Tibial artery (tissue), 4 donors: ENCODE results near the gene PPM1L.

Experiments
- DNase-seq, 2 donors: peaks; one replicate each; pipeline ENCODE4 v3.0.0-alpha.2; 2019
- H3K27ac ChIP-seq, 2 donors: fragments of 200-600 bp; sonication (generic) in 1 of 2; 1 replicate in 1 of 2; 2 replicates in 1 of 2; pipeline ENCODE4 v1.5.1; 2018 to 2019; ENCODE audit warnings: mild to moderate bottlenecking in 1 of 2
- H3K27me3 ChIP-seq, 2 donors: fragments of 200-600 bp; sonication (generic) in 1 of 2; one replicate each; pipeline versions ENCODE4 v1.5.1 to v1.6.0; 2016 to 2019
- H3K36me3 ChIP-seq, 3 donors: fragments of 200-600 bp; sonication (generic) in 2 of 3; one replicate each; pipeline ENCODE4 v1.5.1; 2016 to 2019; ENCODE audit warnings: mild to moderate bottlenecking in 2 of 3
- H3K4me1 ChIP-seq, 4 donors: fragments of 200-600 bp; sonication (generic) in 2 of 4; 1 replicate in 3 of 4; 2 replicates in 1 of 4; pipeline ENCODE4 v1.5.1; 2016 to 2019
- H3K4me3 ChIP-seq, 2 donors: fragments of 200-600 bp; sonication (generic) in 1 of 2; 1 replicate in 1 of 2; 2 replicates in 1 of 2; pipeline ENCODE4 v1.5.1; 2018 to 2019; ENCODE audit warnings: mild to moderate bottlenecking in 2 of 2
- H3K9me3 ChIP-seq, 3 donors: fragments of 200-600 bp; sonication (generic) in 1 of 3; one replicate each; pipeline ENCODE4 v1.5.1; 2016 to 2019
- CTCF ChIP-seq, 2 experiments: fragments of 200-600 bp in 1 of 2; fragments of 450-650 bp in 1 of 2; IDR thresholded peaks; one replicate each; pipeline ENCODE4 v1.5.1; 2017 to 2019; ENCODE audit warnings: antibody characterized with exemption in 2 of 2, mild to moderate bottlenecking in 1 of 2, moderate library complexity in 1 of 2
- intact Hi-C: fragments of 100-400 bp; cut with DNase I; formaldehyde crosslinking; loops from one replicate; pipeline ENCODE4 v1.15.0; 2023; ENCODE audit warnings: low total_unique reads

Gene PPM1L

GRCh38 chr3:160852856-160853255 is 96.8 kb downstream of the PPM1L start:
- no peak for TF ChIP-seq CTCF (IDR thresholded peaks at IDR 0.05)
- Histone ChIP-seq H3K27ac (no peak overlapping the region), H3K4me3 (no peak overlapping the region), H3K4me1 (no peaks in the 10 kb centered on the region), H3K36me3 (no peaks in the 10 kb centered on the region), H3K9me3 (no peaks in the 10 kb centered on the region), H3K27me3 (no peaks in the 10 kb centered on the region)
- intact Hi-C loops, result no loop called here
- no peak for DNase-seq

- H3K4me3 ChIP-seq, result no peak overlapping the region
- H3K4me1 ChIP-seq, result no peaks in the 10 kb centered on the region
- no peaks in the 10 kb centered on the region for H3K9me3 ChIP-seq
- intact Hi-C loops, result no loop called here
- no peak for TF ChIP-seq CTCF (IDR thresholded peaks at IDR 0.05)
- no peak for DNase-seq
- H3K27me3 ChIP-seq, result no peaks in the 10 kb centered on the region
- no peaks in the 10 kb centered on the region for H3K36me3 ChIP-seq
- no peak overlapping the region for H3K27ac ChIP-seq
Observed at GRCh38 chr3:160856450-160856849, 100.4 kb downstream of the PPM1L start.

- no peak for DNase-seq
- Histone ChIP-seq H3K27me3 (no peaks in the 10 kb centered on the region), H3K9me3 (no peaks in the 10 kb centered on the region), H3K4me1 (no peaks in the 10 kb centered on the region), H3K36me3 (no peaks in the 10 kb centered on the region), H3K4me3 (no peak overlapping the region), H3K27ac (no peak overlapping the region)
- intact Hi-C loops, result no loop called here
- no peak for TF ChIP-seq CTCF (IDR thresholded peaks at IDR 0.05)
Observed at GRCh38 chr3:160857476-160858119, 101.6 kb downstream of the PPM1L start.

GRCh38 chr3:160860346-160860745 is 104.3 kb downstream of the PPM1L start:
- no peaks in the 10 kb centered on the region for H3K36me3 ChIP-seq
- intact Hi-C loops, result no loop called here
- TF ChIP-seq CTCF (IDR thresholded peaks at IDR 0.05), result no peak
- H3K4me1 ChIP-seq, result no peaks in the 10 kb centered on the region
- DNase-seq, result no peak
- H3K9me3 ChIP-seq, result no peaks in the 10 kb centered on the region
- no peak overlapping the region for H3K27ac ChIP-seq
- H3K27me3 ChIP-seq, result no peaks in the 10 kb centered on the region
- H3K4me3 ChIP-seq, result no peak overlapping the region

GRCh38 chr3:160869825-160870224 is 113.8 kb downstream of the PPM1L start:
- DNase-seq, result peak; percentile 59 to 69
- TF ChIP-seq CTCF (IDR thresholded peaks at IDR 0.05), result peak in 1 of 2 experiments; percentile 8
- no peaks in the 10 kb centered on the region for H3K36me3 ChIP-seq
- peak overlapping the region in 1 of 2 donors; percentile 7 for H3K27ac ChIP-seq
- H3K4me1 ChIP-seq, result peaks cover 0 to 25% (median 10%) of the 10 kb centered on the region in 4 donors
- H3K4me3 ChIP-seq, result no peak overlapping the region
- no peaks in the 10 kb centered on the region for H3K27me3 ChIP-seq
- intact Hi-C loops, result no loop called here
- H3K9me3 ChIP-seq, result no peaks in the 10 kb centered on the region

GRCh38 chr3:160870327-160870726 is 114.3 kb downstream of the PPM1L start:
- Histone ChIP-seq H3K27ac (peak overlapping the region in 1 of 2 donors; percentile 7), H3K4me3 (no peak overlapping the region)
- intact Hi-C loops, result no loop called here

More at GRCh38 chr3:160870327-160870726, 114.3 kb downstream of the PPM1L start:
- no peak for DNase-seq
- TF ChIP-seq CTCF (IDR thresholded peaks at IDR 0.05), result no peak
- Histone ChIP-seq H3K9me3 (no peaks in the 10 kb centered on the region), H3K27me3 (no peaks in the 10 kb centered on the region), H3K4me1 (peaks cover 0 to 25% (median 10%) of the 10 kb centered on the region in 4 donors), H3K36me3 (no peaks in the 10 kb centered on the region)
